Measurements from ENCODE around the gene MADD. TPM values are rescaled to one million over a fixed set of nuclear protein-coding genes. Genes with fewer than 3 reads are reported as not detected.

MADD gene
- total and polyA plus RNA-seq, 5 experiments from 2014 or later = 15.2 to 127 (median 22.1) TPM

DNA sequence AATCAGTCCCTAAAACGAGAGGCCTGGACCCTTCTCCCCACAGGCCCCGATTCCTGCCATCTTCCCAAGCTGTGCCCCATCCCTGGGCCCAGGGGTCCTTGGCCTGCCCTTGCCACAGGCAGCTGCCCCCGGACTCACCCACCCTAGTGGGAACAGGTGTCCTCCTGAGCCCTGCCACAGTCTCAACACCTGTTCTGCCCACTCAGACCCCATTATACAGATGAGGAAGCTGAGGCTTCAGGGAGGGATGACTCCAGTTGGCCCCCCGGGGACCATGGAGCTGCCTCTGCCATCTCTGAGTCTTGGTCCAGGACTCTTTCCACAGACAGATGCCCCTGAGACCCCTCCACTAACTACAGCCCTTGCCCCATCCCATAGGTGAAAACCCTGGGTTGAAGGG lies 66.7 kb downstream of the MADD start:
- no peaks in the 10 kb centered on the region for H3K4me1 Mint-ChIP-seq

DNA sequence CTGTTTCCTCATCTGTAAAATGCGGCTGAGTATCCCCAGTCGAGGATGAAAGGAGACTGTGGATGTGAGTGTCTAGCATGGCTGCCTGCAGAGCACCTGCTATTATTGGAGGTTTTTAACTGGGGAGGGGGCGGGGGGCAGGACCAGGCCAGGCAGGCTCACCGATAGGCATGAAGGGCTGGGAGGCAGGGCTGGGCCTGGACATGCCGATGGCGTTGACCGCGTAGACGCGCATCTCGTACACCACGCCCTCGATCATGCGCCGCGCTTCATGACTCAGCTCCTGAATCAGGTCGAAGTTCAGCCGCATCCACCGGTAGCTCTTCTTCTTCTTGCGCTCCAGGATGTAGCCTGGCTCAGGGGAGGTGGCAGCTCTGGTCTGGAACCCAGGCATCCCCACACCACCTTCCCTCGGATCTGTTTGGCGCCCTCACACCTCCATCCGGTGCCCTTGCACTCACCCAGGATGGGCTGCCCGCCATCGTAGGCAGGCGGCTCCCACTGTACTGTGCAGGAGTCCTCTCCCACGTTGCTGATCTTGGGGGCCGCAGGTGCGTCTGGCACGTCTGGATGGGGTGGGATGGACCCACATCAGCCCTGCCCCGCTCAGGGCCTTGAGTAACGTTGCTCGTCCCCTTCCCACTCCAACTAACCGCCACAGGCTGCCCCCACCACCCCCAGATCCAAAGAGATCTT lies 67.4 kb downstream of the MADD start:
- Mint-ChIP-seq H3K27ac (no peak overlapping the region), H3K9me3 (no peaks in the 10 kb centered on the region), H3K27me3 (no peaks in the 10 kb centered on the region), H3K4me3 (no peak overlapping the region), H3K36me3 (no peaks in the 10 kb centered on the region), H3K4me1 (no peaks in the 10 kb centered on the region)
- no peak for DNase-seq
- no peak for ATAC-seq
- POLR2A ChIA-PET = interaction anchor here (0.7 kb wide), 1 partner anchor 1612 kb away, joined by 4 read pairs; no protein-coding TSS in a partner anchor

More for the DNA sequence above, 66.7 kb downstream of the MADD start:
- no peaks in the 10 kb centered on the region for H3K27me3 Mint-ChIP-seq
- H3K4me3 Mint-ChIP-seq = no peak overlapping the region
- POLR2A ChIA-PET = interaction anchor here (0.7 kb wide), 2 partner anchors 17 to 1611 kb away, joined by 4 to 7 read pairs; no protein-coding TSS in a partner anchor
- DNase-seq (no peak), ATAC-seq (no peak)
- H3K36me3 Mint-ChIP-seq = no peaks in the 10 kb centered on the region
- no peak overlapping the region for H3K27ac Mint-ChIP-seq
- no peaks in the 10 kb centered on the region for H3K9me3 Mint-ChIP-seq

DNA sequence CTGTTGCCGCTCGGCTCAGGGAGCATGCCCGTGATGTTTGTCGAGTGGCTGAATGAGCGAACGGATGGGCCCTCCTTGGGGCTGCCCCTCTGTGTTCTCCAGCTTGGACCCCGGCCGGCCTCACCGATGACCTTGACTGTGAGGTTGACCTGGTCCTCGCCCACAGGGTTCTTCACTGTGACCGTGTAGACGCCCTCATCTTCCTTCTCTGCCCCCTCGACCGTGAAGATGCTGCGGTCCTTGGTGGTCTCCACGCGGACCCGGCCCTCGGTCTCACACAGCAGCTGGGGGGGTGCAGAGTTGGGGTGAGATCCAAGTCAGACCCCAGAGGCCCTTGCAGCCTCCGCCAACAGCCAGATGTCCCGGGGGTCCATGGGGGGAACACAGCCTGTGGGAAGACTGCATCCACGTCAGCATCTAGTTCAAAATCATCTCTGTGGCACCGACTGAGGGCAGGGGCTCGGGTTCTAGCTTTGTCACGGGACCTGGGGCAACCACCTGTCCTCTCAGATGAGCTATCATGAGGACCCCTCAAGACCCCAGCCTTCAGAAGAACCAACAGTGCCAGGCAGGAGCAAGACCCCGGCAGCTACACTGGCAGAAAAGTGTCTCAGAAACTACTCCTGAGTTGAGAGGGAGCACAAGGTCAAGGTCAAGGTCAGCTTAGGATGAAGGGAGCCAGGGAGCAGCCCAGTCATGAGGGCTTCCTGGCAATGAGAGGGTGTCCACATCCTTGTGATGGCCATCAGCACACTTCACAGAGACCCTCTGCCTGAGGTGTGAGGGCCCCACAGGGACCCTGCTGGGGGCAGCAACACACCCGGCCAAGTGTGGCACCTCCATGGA lies 68.7 kb downstream of the MADD start:
- no peak overlapping the region for H3K4me3 Mint-ChIP-seq
- H3K9me3 Mint-ChIP-seq = no peaks in the 10 kb centered on the region
- H3K27ac Mint-ChIP-seq = peak overlapping the region in 1 of 10 donors; percentile 51
- POLR2A ChIA-PET = no interaction called here
- DNase-seq (peak in 1 of 10 donors; percentile 54), ATAC-seq (no peak)
- no peaks in the 10 kb centered on the region for H3K36me3 Mint-ChIP-seq
- H3K27me3 Mint-ChIP-seq = no peaks in the 10 kb centered on the region
- H3K4me1 Mint-ChIP-seq = peaks cover 0 to 1% (median 0%) of the 10 kb centered on the region in 4 donors

DNA sequence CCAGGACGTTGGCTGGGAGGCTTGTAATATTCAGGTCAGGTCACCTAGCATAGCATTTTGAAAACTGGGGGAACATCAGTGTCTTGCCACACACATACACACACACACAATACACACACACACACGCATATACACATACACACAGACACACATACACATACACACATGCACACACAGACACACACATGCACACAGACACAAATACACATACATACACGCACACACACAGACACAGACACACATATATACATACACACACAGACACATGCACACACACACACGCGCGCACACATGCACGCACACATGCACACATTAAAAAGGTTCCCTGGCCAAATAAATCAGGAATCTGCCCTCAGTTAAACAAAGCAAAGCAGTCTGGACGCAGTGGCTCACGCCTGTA lies 70.1 kb downstream of the MADD start:
- H3K27ac Mint-ChIP-seq = no peak overlapping the region

DNA sequence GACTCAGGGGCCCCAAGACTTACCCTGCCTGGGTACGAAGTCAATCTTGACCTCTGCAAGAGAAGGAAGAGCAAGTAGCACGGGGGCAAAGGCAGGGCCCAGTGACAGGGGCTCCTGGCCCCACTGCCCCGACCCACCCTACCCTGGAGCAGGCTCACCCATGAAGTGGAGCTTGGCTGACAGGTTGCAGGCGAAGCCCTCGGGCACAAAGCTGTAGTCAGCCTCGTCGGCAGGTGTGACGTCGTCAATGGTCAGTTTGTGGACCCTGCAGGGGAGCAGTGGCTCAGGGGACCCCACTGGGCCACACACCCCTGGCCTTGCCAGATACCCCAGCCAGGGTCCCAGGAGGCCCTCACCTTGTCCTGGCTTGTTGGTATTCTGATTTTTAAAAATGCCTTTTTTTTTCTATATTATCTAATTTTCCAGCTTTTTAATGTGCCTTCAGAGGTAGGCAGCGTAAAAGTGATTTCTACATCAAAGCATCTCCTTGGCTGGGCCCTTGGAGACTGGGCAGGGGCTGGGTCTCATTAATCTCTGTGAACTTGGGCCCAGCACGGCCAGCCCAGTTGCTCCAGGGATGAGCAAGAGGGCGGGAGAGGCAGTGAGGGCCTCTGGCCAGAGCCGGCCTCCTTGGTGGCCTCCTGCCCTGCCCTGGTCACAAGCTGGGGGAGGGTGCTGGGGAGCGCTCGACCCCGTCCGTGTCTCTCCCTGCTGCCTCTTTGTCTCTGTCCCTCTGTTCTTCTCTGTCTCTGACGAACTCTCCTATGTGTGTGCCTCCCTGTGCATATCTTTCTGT lies 71.2 kb downstream of the MADD start:
- peaks cover 0 to 2% (median 0%) of the 10 kb centered on the region in 4 donors for H3K4me1 Mint-ChIP-seq
- H3K4me3 Mint-ChIP-seq = no peak overlapping the region
- H3K27me3 Mint-ChIP-seq = no peaks in the 10 kb centered on the region
- DNase-seq (peak in 1 of 10 donors; percentile 52), ATAC-seq (no peak)
- no peaks in the 10 kb centered on the region for H3K9me3 Mint-ChIP-seq
- no peaks in the 10 kb centered on the region for H3K36me3 Mint-ChIP-seq
- POLR2A ChIA-PET = no interaction called here
- H3K27ac Mint-ChIP-seq = peak overlapping the region in 1 of 10 donors; percentile 0

More for the DNA sequence above, 70.1 kb downstream of the MADD start:
- ATAC-seq = no peak
- no peaks in the 10 kb centered on the region for H3K9me3 Mint-ChIP-seq
- no peaks in the 10 kb centered on the region for H3K36me3 Mint-ChIP-seq
- POLR2A ChIA-PET = no interaction called here
- H3K27me3 Mint-ChIP-seq = no peaks in the 10 kb centered on the region
- no peak overlapping the region for H3K4me3 Mint-ChIP-seq
- H3K4me1 Mint-ChIP-seq = peaks cover 0 to 2% (median 0%) of the 10 kb centered on the region in 4 donors
- peak in 1 of 10 donors; percentile 14 for DNase-seq

DNA sequence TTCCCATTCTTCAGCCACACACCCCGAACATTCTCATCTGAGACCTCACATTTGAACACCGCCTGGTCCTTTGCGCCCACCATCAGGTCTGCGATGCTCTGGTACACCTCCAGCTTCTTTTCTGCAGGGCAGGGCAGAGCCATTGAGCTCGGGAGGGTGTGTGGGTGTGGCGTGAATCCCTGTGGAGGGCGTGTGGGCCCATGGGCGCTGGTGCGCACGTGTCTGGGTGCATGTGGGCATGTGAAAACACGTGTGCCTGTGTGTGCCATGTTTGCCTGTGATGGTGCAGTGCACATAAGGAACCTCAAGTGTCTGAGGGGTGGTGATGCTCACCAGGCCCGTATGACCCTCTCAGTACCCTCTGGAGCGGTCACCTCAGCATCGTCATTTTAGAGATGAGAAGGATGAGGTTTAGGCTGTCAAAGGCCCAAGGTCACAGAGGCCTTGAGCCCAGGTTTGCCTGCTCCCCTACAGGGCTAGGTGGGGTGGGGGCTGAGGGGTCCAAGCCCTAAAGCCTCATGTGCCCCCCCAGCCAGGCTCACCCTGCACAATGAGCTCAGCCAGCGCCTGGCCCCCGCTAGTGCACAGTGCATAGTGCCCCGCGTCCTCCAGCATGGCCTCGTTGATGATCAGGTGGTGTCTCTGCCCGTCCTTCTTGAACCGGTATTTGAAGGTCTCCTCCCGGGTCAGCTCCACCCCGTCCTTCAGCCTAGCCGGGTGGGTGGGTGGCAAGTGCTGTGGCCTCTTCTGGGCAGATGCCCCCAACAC lies 72.3 kb downstream of the MADD start:
- no peaks in the 10 kb centered on the region for H3K36me3 Mint-ChIP-seq
- ATAC-seq (no peak), DNase-seq (peak in 1 of 10 donors; percentile 35)
- no peak overlapping the region for H3K4me3 Mint-ChIP-seq
- no peaks in the 10 kb centered on the region for H3K9me3 Mint-ChIP-seq
- peaks cover 0 to 2% (median 0%) of the 10 kb centered on the region in 4 donors for H3K4me1 Mint-ChIP-seq
- peak overlapping the region in 2 of 10 donors; percentile 0 to 1 for H3K27ac Mint-ChIP-seq
- POLR2A ChIA-PET = interaction anchor here (1.1 kb wide), 1 partner anchor 156 kb away, joined by 4 read pairs; no protein-coding TSS in a partner anchor
- no peaks in the 10 kb centered on the region for H3K27me3 Mint-ChIP-seq

DNA sequence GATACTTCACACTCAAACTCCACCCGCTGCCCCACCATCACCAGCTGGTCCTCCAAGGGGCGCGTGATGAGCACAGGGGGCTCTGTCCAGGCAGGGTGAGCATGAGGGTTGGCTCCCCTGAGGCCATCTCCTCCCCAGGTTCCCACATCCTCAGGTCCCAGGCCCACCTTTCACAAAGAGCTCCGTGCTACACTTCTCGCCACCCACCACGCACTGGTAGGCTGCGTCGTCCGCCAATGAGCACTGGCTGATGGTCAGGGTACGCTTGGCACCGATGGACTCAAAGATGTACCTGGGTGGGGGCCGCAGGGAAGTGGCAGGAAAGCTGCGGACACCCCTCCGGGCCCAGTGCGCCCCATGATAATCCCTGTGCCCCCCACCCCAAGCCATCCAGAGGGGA lies 72.9 kb downstream of the MADD start:
- Mint-ChIP-seq H3K27me3 (no peaks in the 10 kb centered on the region), H3K27ac (no peak overlapping the region)
- ATAC-seq = no peak

DNA sequence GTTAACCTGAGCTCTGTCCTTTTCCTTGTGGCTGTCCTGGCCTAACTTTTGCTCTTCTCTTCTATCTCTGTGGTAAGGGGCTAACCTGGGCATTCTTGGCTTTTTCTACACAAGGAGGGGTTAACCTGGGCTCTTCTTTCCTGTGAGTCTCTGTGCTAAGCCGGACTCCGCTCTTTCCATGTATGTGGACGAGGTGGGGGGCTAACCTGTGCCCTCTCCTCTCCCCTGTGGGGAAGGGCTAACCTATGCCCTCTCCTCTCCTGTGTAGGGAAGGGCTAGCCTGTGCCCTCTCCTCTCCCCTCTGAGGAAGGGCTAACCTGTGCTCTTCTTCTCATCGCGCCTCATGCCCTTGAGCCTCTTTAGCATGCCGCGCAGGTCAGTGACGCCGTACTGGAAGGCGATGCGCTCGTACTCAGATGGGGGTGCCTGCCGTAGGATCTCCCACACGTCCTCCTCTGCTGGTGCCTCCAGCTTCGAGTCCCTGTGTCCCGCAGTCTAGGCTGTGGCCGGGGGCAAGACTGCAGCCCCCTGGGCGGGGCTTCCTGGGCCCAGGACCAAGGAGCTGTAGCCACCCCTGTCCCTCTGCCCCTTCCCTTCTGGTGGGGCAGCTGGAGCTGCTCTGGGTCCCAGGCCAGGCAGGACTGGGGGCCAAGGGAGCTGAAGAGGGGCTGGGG lies 76.1 kb downstream of the MADD start:
- ATAC-seq = no peak
- POLR2A ChIA-PET = no interaction called here
- H3K4me3 Mint-ChIP-seq = no peak overlapping the region
- H3K4me1 Mint-ChIP-seq = peaks cover 0 to 2% (median 0%) of the 10 kb centered on the region in 4 donors
- H3K9me3 Mint-ChIP-seq = no peaks in the 10 kb centered on the region
- no peaks in the 10 kb centered on the region for H3K36me3 Mint-ChIP-seq
- no peak for DNase-seq
- no peak overlapping the region for H3K27ac Mint-ChIP-seq
- H3K27me3 Mint-ChIP-seq = no peaks in the 10 kb centered on the region

More for the DNA sequence above, 72.9 kb downstream of the MADD start:
- no peak overlapping the region for H3K4me3 Mint-ChIP-seq
- H3K36me3 Mint-ChIP-seq = no peaks in the 10 kb centered on the region
- no peak for DNase-seq
- no peaks in the 10 kb centered on the region for H3K9me3 Mint-ChIP-seq
- POLR2A ChIA-PET = interaction anchor here (1.1 kb wide), 1 partner anchor 156 kb away, joined by 4 read pairs; no protein-coding TSS in a partner anchor
- H3K4me1 Mint-ChIP-seq = peaks cover 0 to 2% (median 0%) of the 10 kb centered on the region in 4 donors

DNA sequence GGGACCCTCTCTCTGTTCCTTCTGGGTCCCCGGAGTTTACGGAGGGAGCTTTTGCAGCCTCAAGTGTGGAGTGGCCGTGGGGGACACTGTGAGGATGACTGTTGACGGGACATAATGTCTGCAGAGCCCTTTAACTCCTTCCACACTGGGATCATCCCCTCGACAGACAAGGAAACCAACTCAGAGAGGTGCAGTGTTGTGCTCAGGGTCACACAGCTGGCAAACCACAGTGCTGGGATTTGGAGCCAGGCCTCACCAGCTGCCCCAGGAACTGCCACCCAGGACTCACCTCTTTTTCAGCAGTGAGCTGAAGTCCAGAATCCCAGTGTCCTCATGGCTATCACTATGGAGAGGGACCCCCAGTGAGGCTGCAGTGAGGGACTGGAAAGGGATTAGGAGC lies 77.2 kb downstream of the MADD start:
- Mint-ChIP-seq H3K4me3 (no peak overlapping the region), H3K27me3 (no peaks in the 10 kb centered on the region), H3K4me1 (peaks cover 0 to 2% (median 0%) of the 10 kb centered on the region in 4 donors), H3K36me3 (no peaks in the 10 kb centered on the region), H3K9me3 (no peaks in the 10 kb centered on the region), H3K27ac (no peak overlapping the region)
- DNase-seq (no peak), ATAC-seq (no peak)
- POLR2A ChIA-PET = no interaction called here

DNA sequence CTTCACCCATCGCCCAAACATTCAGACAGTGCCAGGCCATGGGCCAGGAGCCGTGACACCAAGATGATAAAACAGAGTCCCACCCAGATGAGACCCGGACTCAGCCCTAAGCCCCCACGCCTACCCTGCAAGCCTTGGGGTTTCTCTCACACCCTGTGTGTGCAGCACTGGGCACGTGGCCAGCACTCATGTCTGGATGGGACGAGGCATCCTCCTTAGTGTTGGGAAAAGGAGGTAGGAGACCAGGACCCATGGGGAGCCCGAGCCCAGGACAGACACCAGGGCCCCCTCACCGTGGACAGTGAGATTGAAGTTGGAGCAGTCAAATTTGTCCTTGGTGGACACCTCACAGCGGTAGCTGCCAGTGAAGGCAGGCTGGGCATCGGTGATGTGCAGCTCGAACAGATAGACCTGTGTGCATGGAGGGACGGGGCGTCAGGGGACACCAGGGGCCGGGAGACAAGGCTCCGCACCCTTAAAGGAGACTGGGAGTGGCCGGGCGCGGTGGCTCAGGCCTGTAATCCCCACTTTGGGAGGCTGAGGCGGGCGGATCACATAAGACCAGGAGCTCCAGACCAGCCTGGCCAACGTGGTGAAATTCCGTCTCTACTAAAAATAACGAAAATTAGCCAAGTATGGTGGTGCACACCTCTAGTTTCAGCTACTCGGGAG lies 78.3 kb downstream of the MADD start:
- no peak overlapping the region for H3K27ac Mint-ChIP-seq
- H3K4me3 Mint-ChIP-seq = no peak overlapping the region
- peaks cover 0 to 2% (median 0%) of the 10 kb centered on the region in 4 donors for H3K4me1 Mint-ChIP-seq
- H3K36me3 Mint-ChIP-seq = no peaks in the 10 kb centered on the region
- ATAC-seq (no peak), DNase-seq (peak in 1 of 10 donors; percentile 63)
- H3K9me3 Mint-ChIP-seq = no peaks in the 10 kb centered on the region
- no peaks in the 10 kb centered on the region for H3K27me3 Mint-ChIP-seq
- POLR2A ChIA-PET = no interaction called here

DNA sequence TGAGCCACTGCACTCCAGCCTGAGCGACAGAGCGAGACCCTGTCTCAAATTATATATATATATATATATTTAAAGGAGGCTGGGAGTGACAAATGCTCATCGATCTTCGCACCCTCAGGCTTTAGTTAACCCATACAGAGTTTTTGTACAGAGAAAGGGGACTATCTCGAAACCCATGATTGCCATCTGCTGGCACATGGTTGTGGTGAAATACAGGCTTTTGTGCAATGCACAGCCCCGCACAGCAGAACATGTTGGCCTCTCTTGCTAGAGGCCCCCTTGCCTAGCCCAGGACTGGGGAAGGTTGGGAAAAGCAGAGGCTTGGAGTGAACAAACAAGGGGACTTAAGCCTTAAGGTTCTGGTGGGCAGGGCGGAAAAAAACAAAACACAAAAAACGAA lies 78.9 kb downstream of the MADD start:
- no peaks in the 10 kb centered on the region for H3K4me1 Mint-ChIP-seq
- no peaks in the 10 kb centered on the region for H3K27me3 Mint-ChIP-seq
- no peaks in the 10 kb centered on the region for H3K9me3 Mint-ChIP-seq
- H3K27ac Mint-ChIP-seq = no peak overlapping the region
- POLR2A ChIA-PET = no interaction called here
- ATAC-seq = no peak
- H3K4me3 Mint-ChIP-seq = no peak overlapping the region
- DNase-seq = peak in 1 of 10 donors; percentile 11
- H3K36me3 Mint-ChIP-seq = no peaks in the 10 kb centered on the region

Data from naive thymus-derived CD8-positive, alpha-beta T cell (primary cell).